HG02840 (cell line): ENCODE data around the gene RPS28.
"Not testable (repeated sequence)": the region's sequence is repeated elsewhere in the genome, so short reads cannot be mapped to it uniquely, and the experiment has no call there.

Experiments
- ATAC-seq: cut with Tn5 transposase; IDR thresholded peaks from one replicate; pipeline ENCODE4 v1.9.1; 2021; ENCODE audit warnings: mild to moderate bottlenecking, moderate library complexity, moderate number of reproducible peaks; ENCODE audit not compliant: unreplicated experiment, low FRiP score

The RPS28 gene

GRCh38 chr19:8340341-8341096, 19.2 kb downstream of the RPS28 start:
- no peak for ATAC-seq

GRCh38 chr19:8341504-8341903, 20.2 kb downstream of the RPS28 start:
- not testable (repeated sequence) for ATAC-seq

GRCh38 chr19:8342316-8342683, 21.0 kb downstream of the RPS28 start:
- ATAC-seq: no peak

GRCh38 chr19:8342684-8343482, 21.6 kb downstream of the RPS28 start, which contains the start of gene KANK3:
Gene KANK3 (minus strand): TSS chr19:8343262. CDS start chr19:8337828, 5,434 bp downstream.
- ATAC-seq: no peak

DNA sequence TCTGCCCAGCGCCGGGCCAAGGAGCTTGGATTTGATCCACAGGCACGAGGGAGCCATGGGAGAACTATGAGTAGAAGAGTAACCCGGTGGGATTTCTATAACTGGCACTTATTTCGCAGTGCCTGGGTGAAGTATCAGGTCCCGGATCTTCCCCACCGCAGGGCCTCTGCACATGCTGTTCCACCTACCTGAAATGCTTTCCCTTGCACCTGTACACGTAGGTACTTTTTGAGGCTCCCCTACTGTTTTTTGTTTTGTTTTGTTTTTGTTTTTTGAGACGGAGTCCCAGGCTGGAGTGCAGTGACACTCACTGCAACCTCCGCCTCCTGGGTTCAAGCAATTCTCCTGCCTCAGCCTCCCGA, 22.2 kb downstream of the RPS28 start:
- no peak for ATAC-seq

GRCh38 chr19:8349629-8350372, 28.5 kb downstream of the RPS28 start:
- ATAC-seq: not testable (repeated sequence)

DNA sequence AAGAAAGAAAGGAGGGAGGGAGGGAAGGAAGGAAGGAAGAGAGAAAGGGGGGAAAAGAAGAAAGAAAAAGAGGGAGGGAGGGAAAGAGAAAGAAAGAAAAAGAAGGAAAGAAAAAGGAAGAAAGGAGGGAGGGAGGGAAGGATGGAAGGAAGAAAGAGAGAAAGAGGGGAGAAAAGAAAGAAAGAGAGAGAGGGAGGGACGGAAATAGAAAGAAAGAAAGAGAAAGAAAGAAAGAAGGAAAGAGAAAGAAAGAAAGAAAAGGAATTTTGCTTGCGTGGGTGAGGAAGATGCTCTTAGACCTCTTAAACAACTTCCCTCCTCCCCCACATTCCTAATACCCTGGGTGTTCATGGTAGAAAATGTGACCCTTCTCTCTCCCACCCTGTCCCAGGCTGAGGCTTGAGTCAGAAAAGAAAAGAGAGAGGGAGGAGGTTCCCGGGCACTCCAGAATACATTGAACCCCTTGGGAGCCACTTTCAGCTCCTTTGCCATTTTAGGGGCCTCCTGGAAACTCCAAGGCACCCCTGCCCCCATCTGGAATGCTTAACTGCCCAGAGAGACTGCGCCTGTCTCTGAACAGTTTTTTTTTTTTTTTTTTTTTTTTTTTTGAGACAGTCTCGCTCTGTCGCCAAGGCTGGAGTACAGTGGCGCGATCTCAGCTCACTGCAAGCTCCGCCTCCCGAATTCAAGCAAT, 31.0 kb downstream of the RPS28 start:
- ATAC-seq: no peak

DNA sequence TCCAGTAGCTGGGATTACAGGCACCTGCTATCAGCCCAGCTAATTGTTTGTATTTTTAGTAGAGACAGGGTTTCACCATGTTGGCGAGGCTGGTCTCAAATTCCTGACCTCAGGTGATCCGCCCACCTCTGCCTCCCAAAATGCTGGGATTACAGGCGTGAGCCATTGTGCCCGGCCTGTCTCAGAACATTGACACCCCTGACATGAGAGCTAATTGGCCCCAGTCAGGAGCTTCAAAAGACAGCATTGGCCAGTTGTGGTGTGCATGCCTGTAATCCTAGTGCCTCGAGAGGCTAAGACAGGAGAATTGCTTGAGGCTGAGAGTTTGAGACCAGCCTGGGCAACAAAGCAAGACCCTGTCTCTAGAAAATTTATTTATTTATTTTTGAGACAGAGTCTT, 31.5 kb downstream of the RPS28 start:
- not testable (repeated sequence) for ATAC-seq

GRCh38 chr19:8355631-8356402, 34.5 kb downstream of the RPS28 start:
- no peak for ATAC-seq

GRCh38 chr19:8357007-8357521, 35.8 kb downstream of the RPS28 start:
- no peak for ATAC-seq

DNA sequence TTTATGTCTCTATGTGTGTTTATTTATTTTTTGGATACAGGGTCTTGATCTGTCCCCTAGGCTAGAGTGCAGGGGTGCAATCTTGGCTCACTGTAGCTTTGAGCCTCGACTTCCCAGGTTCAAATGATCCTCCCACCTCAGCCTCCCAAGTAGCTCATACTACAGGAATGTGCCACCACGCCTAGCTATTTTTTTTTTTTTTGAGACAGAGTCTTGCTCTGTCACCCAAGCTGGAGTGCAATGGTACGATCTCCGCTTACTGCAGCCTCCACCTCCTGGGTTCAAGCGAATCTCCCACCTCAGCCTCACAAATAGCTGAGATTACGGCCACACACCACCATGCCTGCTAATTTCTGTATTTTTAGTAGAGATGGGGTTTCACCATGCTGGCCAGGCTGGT, 37.7 kb downstream of the RPS28 start:
- no peak for ATAC-seq

DNA sequence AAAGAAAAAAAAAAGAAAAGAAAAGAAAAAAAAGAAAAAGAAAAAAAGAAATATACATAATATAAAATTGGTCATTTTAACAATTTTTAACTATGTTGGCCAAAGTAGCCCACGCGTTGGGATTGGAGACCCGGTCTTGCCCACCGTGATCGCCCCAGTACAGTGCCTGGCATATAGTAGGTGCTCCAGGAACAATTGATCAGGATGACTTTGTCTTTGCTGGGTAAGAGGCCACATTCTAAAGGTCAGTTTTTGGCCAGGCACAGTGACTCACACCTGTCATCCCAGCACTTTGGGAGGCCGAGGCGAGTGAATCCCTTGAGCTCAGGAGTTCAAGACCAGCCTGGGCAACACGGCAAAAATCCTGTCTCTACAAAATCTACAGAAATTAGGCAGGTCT, 38.9 kb downstream of the RPS28 start:
- no peak for ATAC-seq

DNA sequence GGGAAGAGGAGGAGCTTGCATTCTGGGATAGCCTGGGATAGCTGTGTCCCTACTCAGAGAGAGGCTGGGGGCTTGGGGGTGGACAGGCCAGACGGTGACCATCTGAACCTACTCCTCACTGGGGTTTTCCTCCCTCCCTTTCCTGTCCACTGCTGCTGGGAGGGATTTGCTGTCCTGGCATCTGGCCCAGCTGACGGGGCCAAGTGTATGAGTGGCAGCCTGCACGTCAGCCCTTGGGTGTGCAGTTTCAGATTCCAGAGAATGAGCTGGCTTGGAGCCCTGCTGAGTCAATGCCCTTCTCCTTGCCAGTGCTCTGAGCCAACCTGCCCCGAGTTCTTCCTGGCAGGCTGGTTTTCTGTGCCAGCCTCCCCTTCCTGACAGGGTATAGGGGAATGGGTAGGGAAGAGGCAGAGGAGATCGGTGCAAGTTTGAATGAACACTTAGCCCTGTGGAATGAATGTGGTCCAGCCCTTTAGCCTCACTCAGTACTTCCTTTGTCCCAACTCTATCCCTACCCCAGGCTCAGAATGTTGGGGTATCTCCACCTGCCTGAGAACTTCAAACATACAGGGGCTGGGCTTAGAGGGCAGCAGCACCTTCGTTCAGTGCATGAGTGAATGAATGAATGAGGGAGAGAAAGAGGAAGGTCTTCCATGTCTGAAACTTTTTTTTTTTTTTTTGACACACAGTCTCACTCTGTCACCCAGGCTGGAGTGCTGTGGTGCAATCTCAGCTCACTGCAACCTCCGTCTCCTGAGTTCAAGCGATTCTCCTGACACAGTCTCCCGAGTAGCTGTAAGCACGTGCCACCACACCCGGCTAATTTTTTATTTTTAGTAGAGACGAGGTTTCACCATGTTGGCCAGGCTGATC, 40.9 kb downstream of the RPS28 start:
- ATAC-seq: no peak

GRCh38 chr19:8363803-8364771, 42.8 kb downstream of the RPS28 start, which contains the start of gene ANGPTL4:
Gene ANGPTL4 (plus strand): TSS chr19:8364155. CDS start chr19:8364322, 167 bp downstream.
- no peak for ATAC-seq

DNA sequence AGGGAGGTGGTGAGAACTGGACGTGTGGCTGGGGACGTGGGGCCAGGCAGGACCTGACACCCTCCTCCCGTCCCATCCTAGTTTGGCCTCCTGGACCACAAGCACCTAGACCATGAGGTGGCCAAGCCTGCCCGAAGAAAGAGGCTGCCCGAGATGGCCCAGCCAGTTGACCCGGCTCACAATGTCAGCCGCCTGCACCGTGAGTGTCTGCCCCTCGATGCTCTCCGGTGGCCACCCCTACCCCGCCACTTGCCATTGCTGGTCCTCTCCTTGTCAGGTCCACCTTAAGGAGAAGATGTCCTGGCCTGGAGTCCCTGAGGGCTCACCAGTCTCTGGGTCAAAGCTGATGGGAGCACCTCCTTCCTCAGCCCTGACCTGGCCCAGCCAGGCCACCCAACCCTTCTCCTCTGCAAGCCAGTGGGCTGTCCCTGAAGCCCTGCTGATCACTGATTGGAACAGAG, 44.9 kb downstream of the RPS28 start:
- no peak for ATAC-seq

DNA sequence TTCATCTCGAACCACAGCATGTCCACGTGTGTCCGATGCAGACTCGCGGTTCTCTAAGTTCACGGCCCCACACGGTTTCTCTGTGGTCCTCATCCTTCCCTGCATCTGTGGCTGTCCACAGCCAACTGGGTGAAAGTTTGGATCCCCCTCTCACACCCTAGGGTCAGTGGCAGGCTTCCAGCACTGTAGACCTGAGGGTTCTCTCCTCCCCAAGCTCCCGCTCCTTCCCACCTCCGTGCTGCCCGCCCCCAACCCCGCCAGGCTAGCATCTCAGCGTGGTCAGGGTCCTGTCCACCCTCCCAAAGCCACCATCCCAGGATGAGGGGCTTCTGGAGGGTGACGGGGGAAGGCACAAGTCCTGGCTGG, 45.6 kb downstream of the RPS28 start:
- ATAC-seq: no peak

DNA sequence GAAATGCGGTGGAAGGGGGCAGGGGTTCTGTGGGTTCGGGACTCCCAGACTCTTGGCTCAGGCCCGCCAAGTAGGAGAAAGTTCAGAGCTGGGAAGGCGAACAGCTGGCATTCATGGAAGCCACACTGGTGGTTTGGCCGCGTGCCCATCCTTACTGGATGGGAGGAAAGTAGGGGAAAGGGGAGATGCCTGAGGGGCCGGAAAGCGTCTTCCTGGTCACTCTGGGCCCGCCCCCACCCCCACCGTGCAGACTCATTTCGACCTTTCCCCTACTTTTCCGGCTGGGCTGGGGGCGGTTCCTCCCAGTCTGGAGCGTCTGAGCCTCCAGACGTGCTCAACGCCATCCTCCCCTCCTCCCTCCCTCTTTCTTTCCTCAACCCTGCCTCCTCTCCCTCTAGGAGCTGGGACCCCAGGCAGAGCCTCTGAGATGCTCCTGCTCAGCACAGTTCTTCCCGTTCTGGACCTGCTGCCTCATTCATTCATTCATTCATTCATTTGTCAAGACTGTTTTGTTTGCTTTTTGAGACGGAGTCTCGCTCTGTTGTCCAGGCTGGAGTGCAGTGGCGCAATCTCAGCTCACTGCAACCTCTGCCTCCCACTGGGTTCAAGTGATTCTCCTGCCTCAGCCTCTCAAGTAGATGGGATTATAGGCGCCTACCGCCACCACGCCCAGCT, 46.2 kb downstream of the RPS28 start:
- no peak for ATAC-seq
